Sigmoid colon (tissue), 4 donors: ENCODE data around the gene CBX2.

Source experiments
- CTCF ChIP-seq, 4 experiments: fragments of 450-650 bp in 3 of 4; fragments of 200-600 bp in 1 of 4; IDR thresholded peaks; one replicate each; pipeline ENCODE4 v1.5.1; 2016 to 2019; ENCODE audit warnings: antibody characterized with exemption in 4 of 4, mild to moderate bottlenecking in 3 of 4, moderate library complexity in 2 of 4
- EP300 ChIP-seq, 4 donors: sonication (generic); formaldehyde crosslinking; IDR thresholded peaks; one replicate each; pipeline ENCODE4 v1.6.1; 2017; ENCODE audit warnings: antibody characterized with exemption in 4 of 4

GRCh38 chr17:79825580-79825921 lies 47.6 kb downstream of the CBX2 start:
- no peak for TF ChIP-seq EP300 (IDR thresholded peaks at IDR 0.05)
- no peak for TF ChIP-seq CTCF (IDR thresholded peaks at IDR 0.05)
